HEK293 (cell line): ENCODE measurements around the gene DNAAF8.

Source experiments
- CTCF ChIA-PET: fragments of 350-600 bp; formaldehyde crosslinking; extraction: SDS; loops from one replicate; lab custom pipeline; 2021; ENCODE audit warnings: antibody characterized with exemption; lab: Yijun Ruan, JAX
- POLR2A ChIA-PET: fragments of 300-600 bp; formaldehyde crosslinking; extraction: SDS; loops from one replicate; lab custom pipeline; 2020; ENCODE audit warnings: antibody characterized with exemption, inconsistent platforms; lab: Yijun Ruan, JAX
- H3K27ac ChIP-seq: fragments of 200-500 bp; sonication (Bioruptor generic); 2 replicates; pipeline ENCODE4 v1.5.1; 2014; ENCODE audit warnings: low read depth, low read length, control low read depth, inconsistent platforms; ENCODE audit errors: extremely low read depth
- H3K36me3 ChIP-seq, 2 experiments: fragments of 200-500 bp in 1 of 2; sonication (Bioruptor generic) in 1 of 2; 1 replicate in 1 of 2; 2 replicates in 1 of 2; pipeline ENCODE4 v1.5.1; 2014 to 2017; ENCODE audit warnings: inconsistent platforms in 2 of 2, low read length in 2 of 2; ENCODE audit not compliant: control insufficient read depth in 2 of 2, insufficient read depth in 1 of 2
- H3K4me1 ChIP-seq: fragments of 200-500 bp; sonication (Bioruptor generic); 2 replicates; pipeline ENCODE4 v1.5.1; 2014; ENCODE audit warnings: mild to moderate bottlenecking, low read length, inconsistent platforms; ENCODE audit not compliant: control insufficient read depth, insufficient read depth
- H3K4me3 ChIP-seq: 2 replicates; pipeline ENCODE4 v1.5.1; 2011; ENCODE audit warnings: low read depth, mild to moderate bottlenecking, control low read depth, low read length, moderate library complexity
- H3K9me3 ChIP-seq: fragments of 200-500 bp; sonication (Bioruptor generic); 2 replicates; pipeline ENCODE4 v1.5.1; 2014; ENCODE audit warnings: low read depth, low read length, inconsistent platforms; ENCODE audit not compliant: control insufficient read depth, insufficient read depth
- CTCF ChIP-seq: fragments of 450-650 bp; formaldehyde crosslinking; IDR thresholded peaks from 2 replicates; pipeline ENCODE4 v1.5.1; 2016; ENCODE audit warnings: missing biosample characterization, missing genetic modification characterization
- OSR2 ChIP-seq: fragments of 450-650 bp; formaldehyde crosslinking; IDR thresholded peaks from 2 replicates; pipeline ENCODE4 v1.5.1; 2016; ENCODE audit warnings: missing biosample characterization, missing genetic modification characterization
- TSHZ1 ChIP-seq: fragments of 450-650 bp; formaldehyde crosslinking; IDR thresholded peaks from 2 replicates; pipeline ENCODE4 v1.5.1; 2016; ENCODE audit warnings: missing biosample characterization, missing genetic modification characterization, borderline replicate concordance
- ZEB2 ChIP-seq: fragments of 450-650 bp; formaldehyde crosslinking; IDR thresholded peaks from 2 replicates; pipeline ENCODE4 v1.5.1; 2016; ENCODE audit warnings: missing biosample characterization, missing genetic modification characterization
- ZNF121 ChIP-seq: fragments of 450-650 bp; formaldehyde crosslinking; IDR thresholded peaks from 2 replicates; pipeline ENCODE4 v1.5.1; 2016; ENCODE audit warnings: missing biosample characterization, missing genetic modification characterization
- ZNF133 ChIP-seq: fragments of 450-650 bp; formaldehyde crosslinking; IDR thresholded peaks from 2 replicates; pipeline ENCODE4 v1.5.1; 2016; ENCODE audit warnings: missing biosample characterization, missing genetic modification characterization
- ZNF146 ChIP-seq: fragments of 450-650 bp; formaldehyde crosslinking; IDR thresholded peaks from 2 replicates; pipeline ENCODE4 v1.5.1; 2016; ENCODE audit warnings: missing biosample characterization, missing genetic modification characterization
- ZNF24 ChIP-seq: fragments of 450-650 bp; formaldehyde crosslinking; IDR thresholded peaks from 2 replicates; pipeline ENCODE4 v1.5.1; 2016; ENCODE audit warnings: missing biosample characterization, missing genetic modification characterization
- ZNF248 ChIP-seq: fragments of 450-650 bp; formaldehyde crosslinking; IDR thresholded peaks from 2 replicates; pipeline ENCODE4 v1.5.1; 2017; ENCODE audit warnings: missing biosample characterization, missing genetic modification characterization
- ZNF354C ChIP-seq: fragments of 450-650 bp; formaldehyde crosslinking; IDR thresholded peaks from 2 replicates; pipeline ENCODE4 v1.5.1; 2016; ENCODE audit warnings: missing biosample characterization, missing genetic modification characterization, low read depth, borderline replicate concordance
- ZNF366 ChIP-seq: fragments of 450-650 bp; formaldehyde crosslinking; conservative IDR thresholded peaks from 2 replicates; pipeline ENCODE4 v1.5.1; 2016; ENCODE audit warnings: missing biosample characterization, missing genetic modification characterization
- ZNF555 ChIP-seq: fragments of 450-650 bp; formaldehyde crosslinking; conservative IDR thresholded peaks from 2 replicates; pipeline ENCODE4 v1.5.1; 2017; ENCODE audit warnings: missing biosample characterization, mild to moderate bottlenecking, missing genetic modification characterization, inconsistent platforms
- ZNF580 ChIP-seq: fragments of 450-650 bp; formaldehyde crosslinking; IDR thresholded peaks from 2 replicates; pipeline ENCODE4 v1.5.1; 2016; ENCODE audit warnings: missing biosample characterization, missing genetic modification characterization
- ZNF664 ChIP-seq: fragments of 450-650 bp; formaldehyde crosslinking; IDR thresholded peaks from 2 replicates; pipeline ENCODE4 v1.5.1; 2016; ENCODE audit warnings: missing biosample characterization, missing genetic modification characterization
- ZNF776 ChIP-seq: fragments of 450-650 bp; formaldehyde crosslinking; IDR thresholded peaks from 2 replicates; pipeline ENCODE4 v1.5.0; 2017; ENCODE audit warnings: missing biosample characterization, missing genetic modification characterization, borderline replicate concordance
- TF ChIP-seq, protein P1 (sequence below): fragments of 450-650 bp; formaldehyde crosslinking; IDR thresholded peaks from 2 replicates; pipeline ENCODE4 v1.5.1; 2016; ENCODE audit warnings: missing biosample characterization, missing genetic modification characterization
- TF ChIP-seq, protein P2 (sequence below): fragments of 450-650 bp; formaldehyde crosslinking; IDR thresholded peaks from 2 replicates; pipeline ENCODE4 v1.5.1; 2017; ENCODE audit warnings: missing biosample characterization, missing genetic modification characterization

DNAAF8 gene

DNA sequence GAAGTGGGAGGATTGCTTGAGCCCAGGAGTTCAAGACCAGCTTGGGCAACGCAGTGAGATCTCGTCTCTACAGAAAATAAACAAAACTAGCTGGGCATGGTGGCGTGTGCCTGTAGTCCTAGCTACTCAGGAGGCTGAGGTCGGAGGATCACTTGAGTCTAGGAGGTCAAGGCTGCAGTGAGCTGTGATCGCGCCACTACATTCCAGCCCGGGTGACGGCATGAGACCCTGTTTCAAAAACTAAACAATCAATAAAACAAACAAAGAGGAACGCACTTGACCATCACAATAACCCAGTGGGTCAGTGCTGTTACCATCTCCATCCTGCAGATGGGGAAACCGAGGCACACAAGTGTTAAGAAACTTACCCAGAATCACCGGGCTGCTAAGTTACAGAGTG, 18.9 kb downstream of the DNAAF8 start (continued):
- TF ChIP-seq TSHZ1 (tag by site-specific recombination) = no peak

- Histone ChIP-seq H3K9me3 (no peaks in the 10 kb centered on the region), H3K36me3 (peaks cover 41 to 87% of the 10 kb centered on the region in 2 experiments), H3K4me3 (no peak overlapping the region), H3K27ac (no peak overlapping the region), H3K4me1 (no peaks in the 10 kb centered on the region)
- ChIA-PET POLR2A (no interaction called here), CTCF (no interaction called here)
- TF ChIP-seq ZEB2 (tag by site-specific recombination) (no peak), OSR2 (tag by site-specific recombination) (no peak), CTCF (tag by site-specific recombination) (no peak), ZNF776 (peak; percentile 91)
Observed at GRCh38 chr16:4754865-4755264, 20.5 kb downstream of the DNAAF8 start.

DNA sequence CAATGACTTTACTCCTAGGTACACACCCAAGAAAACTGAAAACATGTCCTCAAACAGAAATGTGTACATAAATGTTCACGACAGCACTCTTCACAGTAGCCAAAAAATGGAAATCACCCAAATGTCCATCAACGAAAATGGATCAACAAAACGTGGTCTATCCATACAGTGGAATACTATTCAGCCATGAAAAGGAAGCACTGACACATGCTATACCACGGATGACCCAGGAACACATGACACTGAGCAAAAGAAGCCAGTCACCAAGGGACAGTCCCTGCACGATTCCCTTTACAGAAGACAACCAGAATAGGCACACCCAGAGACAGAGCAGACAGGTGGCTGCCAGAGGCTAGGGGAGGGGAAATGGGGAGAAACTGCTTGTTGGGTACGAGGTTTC, 21.4 kb downstream of the DNAAF8 start:
- Histone ChIP-seq H3K4me1 (no peaks in the 10 kb centered on the region), H3K9me3 (no peaks in the 10 kb centered on the region), H3K27ac (no peak overlapping the region), H3K4me3 (no peak overlapping the region), H3K36me3 (peaks cover 44 to 88% of the 10 kb centered on the region in 2 experiments)
- CTCF ChIA-PET = no interaction called here
- POLR2A ChIA-PET = no interaction called here
- no peak for TF ChIP-seq ZNF555 (tag by site-specific recombination)
- TF ChIP-seq ZNF580 (tag by site-specific recombination) = peak; percentile 92
- no peak for TF ChIP-seq ZNF248 (tag by site-specific recombination)
- TF ChIP-seq ZNF354C (tag by site-specific recombination) = 0 out of 2 replicates have a peak, but pooled peaks have one; percentile 65
- peak; percentile 100 for TF ChIP-seq ZNF146 (tag by site-specific recombination)
- no peak for TF ChIP-seq ZNF133 (tag by site-specific recombination)
- TF ChIP-seq ZNF121 (tag by site-specific recombination) = peak; percentile 44; the same call in 1 of the 2 replicates

GRCh38 chr16:4760221-4760910, 26.0 kb downstream of the DNAAF8 start:
- Histone ChIP-seq H3K27ac (no peak overlapping the region), H3K36me3 (peaks cover 46 to 84% of the 10 kb centered on the region in 2 experiments), H3K4me1 (no peaks in the 10 kb centered on the region), H3K9me3 (no peaks in the 10 kb centered on the region), H3K4me3 (no peak overlapping the region)
- TF ChIP-seq ZNF146 (tag by site-specific recombination) = no peak
- no peak for TF ChIP-seq ZNF24 (tag by site-specific recombination)
- no peak for TF ChIP-seq ZNF664 (tag by site-specific recombination)
- TF ChIP-seq, protein P1, sequence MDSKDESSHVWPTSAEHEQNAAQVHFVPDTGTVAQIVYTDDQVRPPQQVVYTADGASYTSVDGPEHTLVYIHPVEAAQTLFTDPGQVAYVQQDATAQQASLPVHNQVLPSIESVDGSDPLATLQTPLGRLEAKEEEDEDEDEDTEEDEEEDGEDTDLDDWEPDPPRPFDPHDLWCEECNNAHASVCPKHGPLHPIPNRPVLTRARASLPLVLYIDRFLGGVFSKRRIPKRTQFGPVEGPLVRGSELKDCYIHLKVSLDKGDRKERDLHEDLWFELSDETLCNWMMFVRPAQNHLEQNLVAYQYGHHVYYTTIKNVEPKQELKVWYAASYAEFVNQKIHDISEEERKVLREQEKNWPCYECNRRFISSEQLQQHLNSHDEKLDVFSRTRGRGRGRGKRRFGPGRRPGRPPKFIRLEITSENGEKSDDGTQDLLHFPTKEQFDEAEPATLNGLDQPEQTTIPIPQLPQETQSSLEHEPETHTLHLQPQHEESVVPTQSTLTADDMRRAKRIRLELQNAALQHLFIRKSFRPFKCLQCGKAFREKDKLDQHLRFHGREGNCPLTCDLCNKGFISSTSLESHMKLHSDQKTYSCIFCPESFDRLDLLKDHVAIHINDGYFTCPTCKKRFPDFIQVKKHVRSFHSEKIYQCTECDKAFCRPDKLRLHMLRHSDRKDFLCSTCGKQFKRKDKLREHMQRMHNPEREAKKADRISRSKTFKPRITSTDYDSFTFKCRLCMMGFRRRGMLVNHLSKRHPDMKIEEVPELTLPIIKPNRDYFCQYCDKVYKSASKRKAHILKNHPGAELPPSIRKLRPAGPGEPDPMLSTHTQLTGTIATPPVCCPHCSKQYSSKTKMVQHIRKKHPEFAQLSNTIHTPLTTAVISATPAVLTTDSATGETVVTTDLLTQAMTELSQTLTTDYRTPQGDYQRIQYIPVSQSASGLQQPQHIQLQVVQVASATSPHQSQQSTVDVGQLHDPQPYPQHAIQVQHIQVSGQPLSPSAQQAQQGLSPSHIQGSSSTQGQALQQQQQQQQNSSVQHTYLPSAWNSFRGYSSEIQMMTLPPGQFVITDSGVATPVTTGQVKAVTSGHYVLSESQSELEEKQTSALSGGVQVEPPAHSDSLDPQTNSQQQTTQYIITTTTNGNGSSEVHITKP = no peak
- TF ChIP-seq, protein P2, sequence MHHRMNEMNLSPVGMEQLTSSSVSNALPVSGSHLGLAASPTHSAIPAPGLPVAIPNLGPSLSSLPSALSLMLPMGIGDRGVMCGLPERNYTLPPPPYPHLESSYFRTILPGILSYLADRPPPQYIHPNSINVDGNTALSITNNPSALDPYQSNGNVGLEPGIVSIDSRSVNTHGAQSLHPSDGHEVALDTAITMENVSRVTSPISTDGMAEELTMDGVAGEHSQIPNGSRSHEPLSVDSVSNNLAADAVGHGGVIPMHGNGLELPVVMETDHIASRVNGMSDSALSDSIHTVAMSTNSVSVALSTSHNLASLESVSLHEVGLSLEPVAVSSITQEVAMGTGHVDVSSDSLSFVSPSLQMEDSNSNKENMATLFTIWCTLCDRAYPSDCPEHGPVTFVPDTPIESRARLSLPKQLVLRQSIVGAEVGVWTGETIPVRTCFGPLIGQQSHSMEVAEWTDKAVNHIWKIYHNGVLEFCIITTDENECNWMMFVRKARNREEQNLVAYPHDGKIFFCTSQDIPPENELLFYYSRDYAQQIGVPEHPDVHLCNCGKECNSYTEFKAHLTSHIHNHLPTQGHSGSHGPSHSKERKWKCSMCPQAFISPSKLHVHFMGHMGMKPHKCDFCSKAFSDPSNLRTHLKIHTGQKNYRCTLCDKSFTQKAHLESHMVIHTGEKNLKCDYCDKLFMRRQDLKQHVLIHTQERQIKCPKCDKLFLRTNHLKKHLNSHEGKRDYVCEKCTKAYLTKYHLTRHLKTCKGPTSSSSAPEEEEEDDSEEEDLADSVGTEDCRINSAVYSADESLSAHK (tag by site-specific recombination) = no peak
- no peak for TF ChIP-seq ZNF366 (tag by site-specific recombination)
- ChIA-PET POLR2A (interaction anchor here (1.1 to 1.2 kb wide), 2 partner anchors 8 to 25 kb away, joined by 3 read pairs; no protein-coding TSS in a partner anchor), CTCF (no interaction called here)
